GM12873 (cell line): ENCODE data around the gene TNKS1BP1.

Experiments used
- TF ChIP-seq, protein P1 (sequence below): IDR thresholded peaks from 2 replicates; pipeline ENCODE4 v1.5.1; 2012; ENCODE audit warnings: low read depth, mild to moderate bottlenecking, moderate library complexity, low read length, control low read depth; ENCODE audit not compliant: insufficient read depth; ENCODE audit errors: missing control alignments

The TNKS1BP1 gene

GRCh38 chr11:57255618-57256017 lies 69.1 kb downstream of the TNKS1BP1 start:
- TF ChIP-seq, protein P1, sequence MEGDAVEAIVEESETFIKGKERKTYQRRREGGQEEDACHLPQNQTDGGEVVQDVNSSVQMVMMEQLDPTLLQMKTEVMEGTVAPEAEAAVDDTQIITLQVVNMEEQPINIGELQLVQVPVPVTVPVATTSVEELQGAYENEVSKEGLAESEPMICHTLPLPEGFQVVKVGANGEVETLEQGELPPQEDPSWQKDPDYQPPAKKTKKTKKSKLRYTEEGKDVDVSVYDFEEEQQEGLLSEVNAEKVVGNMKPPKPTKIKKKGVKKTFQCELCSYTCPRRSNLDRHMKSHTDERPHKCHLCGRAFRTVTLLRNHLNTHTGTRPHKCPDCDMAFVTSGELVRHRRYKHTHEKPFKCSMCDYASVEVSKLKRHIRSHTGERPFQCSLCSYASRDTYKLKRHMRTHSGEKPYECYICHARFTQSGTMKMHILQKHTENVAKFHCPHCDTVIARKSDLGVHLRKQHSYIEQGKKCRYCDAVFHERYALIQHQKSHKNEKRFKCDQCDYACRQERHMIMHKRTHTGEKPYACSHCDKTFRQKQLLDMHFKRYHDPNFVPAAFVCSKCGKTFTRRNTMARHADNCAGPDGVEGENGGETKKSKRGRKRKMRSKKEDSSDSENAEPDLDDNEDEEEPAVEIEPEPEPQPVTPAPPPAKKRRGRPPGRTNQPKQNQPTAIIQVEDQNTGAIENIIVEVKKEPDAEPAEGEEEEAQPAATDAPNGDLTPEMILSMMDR, result no peak

DNA sequence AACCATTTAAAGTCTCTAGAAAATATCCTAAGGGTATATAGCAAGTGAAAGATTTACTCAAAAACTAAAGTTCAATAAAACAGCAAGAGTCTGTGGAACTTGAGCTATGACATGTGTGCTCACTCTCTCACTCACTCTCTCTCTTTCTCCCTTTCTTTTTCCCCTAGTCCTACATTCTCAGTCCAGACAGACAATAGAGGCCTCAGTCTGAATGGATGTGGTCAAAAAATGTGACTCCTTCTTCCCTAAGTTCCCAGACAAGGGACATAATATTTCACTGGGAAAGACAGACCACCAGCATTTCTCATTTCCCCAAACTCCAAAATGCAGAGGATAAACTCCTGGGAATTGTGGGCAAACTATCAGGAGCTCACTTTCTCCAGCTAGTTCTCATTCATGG lies 70.1 kb downstream of the TNKS1BP1 start:
- TF ChIP-seq, protein P1, result no peak

DNA sequence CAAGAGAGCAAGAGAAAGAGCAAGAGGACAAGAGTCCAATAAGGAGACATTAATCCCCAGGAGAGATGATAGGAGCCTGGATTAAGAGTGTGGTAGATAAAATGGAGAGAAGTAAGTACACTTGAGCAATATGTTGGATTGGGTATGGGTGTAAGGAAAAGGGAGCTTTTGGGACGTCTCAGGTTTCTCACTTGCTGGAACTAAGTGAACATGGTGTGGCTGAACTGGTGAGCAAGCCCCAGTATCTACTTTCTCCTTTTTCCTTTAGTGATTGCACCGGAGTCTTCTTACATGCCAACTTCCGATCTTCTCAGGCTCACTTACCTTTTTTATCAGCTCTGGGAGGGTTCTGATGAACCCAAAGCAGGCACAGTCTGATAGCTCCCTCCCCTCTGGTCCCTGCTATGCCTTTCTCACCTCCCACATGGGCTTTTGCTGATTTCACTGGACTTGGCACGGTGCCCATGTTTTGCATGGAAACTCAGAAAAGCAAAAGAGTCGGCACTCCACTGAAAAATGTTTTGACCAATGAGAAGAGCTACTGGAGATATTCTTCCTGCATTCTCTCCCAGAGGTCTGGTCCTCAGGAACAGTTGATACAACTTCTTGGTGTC lies 73.2 kb downstream of the TNKS1BP1 start:
- TF ChIP-seq, protein P1, result no peak

DNA sequence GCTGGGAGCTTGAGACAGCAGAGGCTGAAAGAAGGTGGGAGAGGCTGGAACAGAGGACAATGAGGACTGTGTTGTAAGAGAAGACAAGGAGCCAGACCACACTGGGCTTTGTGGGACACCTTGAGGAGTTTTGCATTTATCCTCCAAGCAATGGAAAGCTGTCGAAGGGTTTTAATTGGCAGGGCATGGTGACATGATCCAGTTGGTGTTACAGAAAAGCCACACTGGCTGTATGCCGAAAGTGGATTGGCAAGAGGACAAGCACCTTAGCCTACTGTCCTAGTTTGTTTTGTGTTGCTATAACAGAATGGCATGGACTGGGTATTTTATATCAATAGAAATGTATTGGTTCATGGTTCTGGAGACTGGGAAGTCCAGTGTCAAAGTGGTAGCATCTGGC lies 73.7 kb downstream of the TNKS1BP1 start:
- TF ChIP-seq, protein P1, result no peak
